ENCODE measurements around the gene DIS3L.
"Not testable (repeated sequence)": the region's sequence is repeated elsewhere in the genome, so short reads cannot be mapped to it uniquely, and the experiment has no call there.

DIS3L gene

DNA sequence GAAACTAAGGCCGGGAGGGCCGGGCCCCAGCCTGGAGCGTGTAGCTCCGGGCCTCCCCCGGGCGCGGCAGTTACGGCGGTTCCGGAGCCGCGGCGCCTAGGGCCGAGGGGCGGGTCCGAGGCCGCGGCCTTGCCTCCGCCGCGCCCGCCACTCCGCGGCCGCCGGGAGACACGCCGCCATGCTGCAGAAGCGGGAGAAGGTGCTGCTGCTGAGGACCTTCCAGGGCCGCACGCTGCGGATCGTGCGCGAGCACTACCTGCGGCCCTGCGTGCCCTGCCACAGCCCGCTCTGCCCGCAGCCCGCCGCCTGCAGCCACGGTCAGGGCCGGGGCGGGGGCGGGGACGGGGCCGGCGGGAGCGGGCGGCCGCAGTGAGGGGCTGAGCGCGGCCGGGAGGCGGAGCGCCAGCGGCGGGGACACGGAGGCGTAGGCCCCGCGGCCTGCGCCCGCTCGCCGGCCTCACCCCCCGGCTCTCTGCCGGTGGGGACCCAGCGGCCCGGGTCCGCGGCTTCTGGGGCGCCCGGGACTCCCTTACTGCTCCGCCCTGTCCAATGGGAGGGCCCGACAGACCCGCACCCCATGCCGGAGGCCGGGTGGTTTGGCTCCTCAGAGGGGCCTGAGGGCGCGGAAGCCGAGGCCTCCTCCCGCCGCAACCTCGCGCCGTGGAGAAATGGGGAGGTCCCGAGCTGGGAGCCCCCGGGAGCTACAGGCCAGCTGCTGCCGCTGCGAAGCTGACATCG, at the start of gene DIS3L:
Gene DIS3L, plus strand, starts transcription at position 150 of the 738 bp plus-strand sequence. Its CDS starts 29 bp downstream, at position 179.
- peak; percentile 67 for DNase-seq

DNA sequence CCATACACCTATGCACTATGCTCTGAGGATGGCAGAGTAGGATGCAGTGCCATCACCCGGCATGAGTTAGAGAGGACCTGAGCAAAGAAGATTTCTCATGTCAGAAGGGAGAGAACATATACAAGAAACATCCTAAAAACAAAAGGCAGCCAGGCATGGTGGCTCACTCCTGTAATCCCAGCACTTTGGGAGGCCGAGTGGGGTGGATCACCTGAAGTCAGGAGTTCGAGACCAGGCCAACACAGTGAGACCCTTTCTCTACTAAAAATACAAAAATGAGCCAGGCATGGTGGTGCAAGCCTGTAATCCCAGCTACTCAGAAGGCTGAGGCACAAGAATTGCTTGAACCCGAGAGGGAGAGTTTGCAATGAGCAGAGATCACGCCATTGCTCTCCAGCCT, 47.5 kb upstream of the DIS3L start:
- not testable (repeated sequence) for DNase-seq

DNA sequence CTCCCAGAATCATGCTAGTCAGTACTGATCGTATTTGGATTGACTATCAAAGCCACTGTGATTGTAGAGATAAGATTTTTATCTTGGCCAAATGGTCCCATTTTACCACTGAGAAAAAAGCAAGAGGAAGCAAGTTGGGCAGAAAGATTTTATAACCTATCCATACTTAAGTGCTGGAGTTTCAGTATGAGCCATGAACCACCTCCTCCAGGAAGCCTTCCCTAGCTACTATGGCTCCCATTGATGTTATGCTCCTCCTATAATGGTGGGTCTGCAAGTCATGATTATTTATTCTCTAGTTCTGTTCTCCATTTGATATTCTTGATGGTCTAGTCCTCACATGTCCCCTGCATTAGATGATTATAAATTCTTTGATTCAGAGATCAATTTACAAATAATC, 46.4 kb upstream of the DIS3L start:
- DNase-seq, result no peak

DNA sequence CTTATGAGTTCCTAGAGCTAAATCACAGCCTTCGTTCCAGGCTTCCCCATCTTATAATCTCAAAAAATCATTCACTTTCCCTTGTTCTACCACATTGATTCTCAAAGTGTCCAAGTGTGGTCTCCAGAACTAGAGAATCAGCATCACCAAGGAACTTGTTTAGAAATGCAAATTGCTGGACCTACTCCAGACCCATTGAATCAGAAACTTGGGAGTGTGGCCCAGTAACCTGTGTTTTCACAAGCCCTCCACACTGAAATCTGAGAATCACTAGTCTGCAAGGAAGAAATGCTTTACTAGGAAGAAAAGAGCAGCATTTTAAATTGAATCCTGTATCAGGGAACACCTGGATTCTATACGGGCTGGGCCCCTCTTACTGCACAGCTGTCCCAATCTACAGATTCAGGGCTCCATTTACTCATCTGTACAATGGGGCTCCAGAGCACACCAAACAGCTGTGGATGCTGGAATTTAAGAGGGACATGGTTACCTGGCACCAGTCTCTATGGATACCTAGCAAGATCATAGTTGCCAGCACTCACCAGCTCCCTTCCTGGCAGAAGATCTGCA, 43.7 kb upstream of the DIS3L start:
- no peak for DNase-seq

DNA sequence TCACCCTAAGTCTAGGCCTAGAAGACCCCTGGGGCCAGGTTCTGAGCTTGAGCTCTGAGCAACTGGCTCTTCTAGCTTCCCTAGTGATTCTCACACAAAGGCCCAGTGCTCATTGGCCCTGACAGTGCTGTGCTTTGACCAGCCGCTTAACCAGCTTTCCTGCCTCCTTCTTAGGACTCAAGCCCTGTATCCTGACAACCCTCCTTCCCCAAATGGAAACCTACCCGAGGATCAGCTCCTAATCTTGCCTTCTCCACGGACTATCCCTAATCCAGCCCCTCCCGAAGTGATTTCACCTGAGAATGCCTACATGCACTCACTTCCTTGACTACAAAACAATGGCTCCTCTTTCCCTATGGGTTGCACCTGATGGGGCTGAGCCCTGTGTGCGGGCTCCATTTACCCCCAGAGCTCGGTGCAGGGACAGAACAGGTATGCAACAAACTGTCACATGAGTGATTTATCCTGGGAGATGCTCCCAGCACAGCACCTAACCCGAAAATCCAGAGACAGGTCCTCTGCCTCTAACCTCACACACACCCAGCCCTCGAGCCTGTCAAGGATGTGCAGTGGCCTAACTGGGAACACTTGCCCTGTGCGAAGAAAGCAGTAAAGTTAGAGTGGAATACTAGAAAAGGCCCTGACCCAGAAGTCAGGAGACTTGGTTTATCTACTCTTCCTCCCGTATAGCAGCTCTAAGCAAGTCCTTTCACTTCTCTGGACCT, 42.1 kb upstream of the DIS3L start:
- DNase-seq, result no peak

DNA sequence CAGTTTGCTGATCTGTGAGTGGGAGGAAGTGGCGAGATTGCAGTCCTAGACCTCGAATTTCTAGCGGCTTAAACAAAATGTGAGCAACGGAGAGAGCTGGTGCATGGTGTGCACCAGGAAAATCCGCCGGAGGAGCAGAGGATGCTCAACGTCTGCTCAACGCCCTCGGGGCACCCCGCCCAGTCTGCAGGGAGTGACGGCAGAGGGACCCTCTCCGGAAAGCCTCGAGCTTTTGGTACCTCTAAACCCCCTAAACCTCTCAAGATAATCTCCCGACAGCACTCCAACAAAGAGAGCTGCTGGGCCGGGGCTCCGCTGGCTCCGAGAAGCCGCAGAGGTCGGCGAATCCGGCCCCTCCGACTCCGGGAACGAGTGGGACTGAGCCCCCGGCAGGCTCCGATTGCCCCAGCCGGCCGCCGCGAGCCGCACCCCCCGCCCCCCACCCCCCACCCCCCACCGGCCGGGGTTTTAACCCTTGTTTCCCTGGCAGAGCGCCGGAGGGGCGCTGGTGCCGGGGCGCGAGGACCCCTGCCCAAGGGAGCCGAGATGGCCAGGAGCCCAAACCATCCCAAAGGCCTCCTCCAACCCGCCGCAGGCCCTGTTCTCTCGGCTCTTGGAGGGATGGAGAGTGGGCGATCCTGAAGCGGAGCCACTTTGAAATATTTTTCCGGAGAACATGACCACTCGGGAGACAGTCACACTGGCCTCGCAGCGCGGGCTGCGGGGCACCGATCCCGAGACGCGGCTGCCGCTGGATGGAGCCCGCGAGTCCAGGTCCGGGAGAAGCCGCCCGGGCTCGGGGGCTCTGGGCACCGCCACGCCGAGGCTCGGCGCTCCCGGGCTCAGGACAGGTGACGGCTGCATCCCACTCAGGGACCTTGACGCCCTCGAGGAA, 41.3 kb upstream of the DIS3L start:
- DNase-seq, result peak; percentile 60

DNA sequence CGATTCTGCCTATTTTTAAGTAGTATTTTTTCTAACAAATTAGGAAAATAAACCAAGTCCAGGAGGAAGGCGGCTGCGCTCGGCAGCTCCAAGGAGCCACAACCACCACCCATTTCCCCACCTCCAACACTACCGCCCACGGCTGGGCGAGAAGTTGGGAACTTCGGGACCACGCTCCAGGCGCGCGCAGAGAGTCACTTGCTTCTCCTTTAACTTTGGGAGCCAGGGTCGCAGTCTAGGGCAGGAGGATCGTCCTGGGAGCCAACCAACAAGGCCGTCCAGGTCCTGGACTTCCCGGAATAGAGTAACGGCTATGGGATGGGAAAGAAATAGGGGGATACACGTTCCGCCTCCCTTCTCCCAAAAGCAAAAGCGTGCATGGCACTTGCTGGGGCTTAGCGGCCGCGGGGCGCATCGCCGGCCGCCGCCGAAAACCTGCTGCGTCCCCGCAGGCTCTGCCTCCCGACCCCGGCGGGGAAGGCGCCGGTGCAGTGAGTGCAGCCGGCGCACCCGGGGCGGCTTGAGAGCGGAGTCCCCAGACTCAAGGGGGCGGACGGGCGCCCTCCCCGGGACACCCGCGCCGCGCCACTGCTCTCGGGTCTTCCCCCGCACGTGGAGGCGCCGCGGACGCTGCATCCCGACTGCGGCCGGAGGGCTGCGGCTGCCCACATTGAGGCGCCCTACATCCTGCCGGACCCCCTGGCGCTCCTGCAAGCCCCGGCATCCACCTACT, 40.5 kb upstream of the DIS3L start:
- peak; percentile 32 for DNase-seq

DNA sequence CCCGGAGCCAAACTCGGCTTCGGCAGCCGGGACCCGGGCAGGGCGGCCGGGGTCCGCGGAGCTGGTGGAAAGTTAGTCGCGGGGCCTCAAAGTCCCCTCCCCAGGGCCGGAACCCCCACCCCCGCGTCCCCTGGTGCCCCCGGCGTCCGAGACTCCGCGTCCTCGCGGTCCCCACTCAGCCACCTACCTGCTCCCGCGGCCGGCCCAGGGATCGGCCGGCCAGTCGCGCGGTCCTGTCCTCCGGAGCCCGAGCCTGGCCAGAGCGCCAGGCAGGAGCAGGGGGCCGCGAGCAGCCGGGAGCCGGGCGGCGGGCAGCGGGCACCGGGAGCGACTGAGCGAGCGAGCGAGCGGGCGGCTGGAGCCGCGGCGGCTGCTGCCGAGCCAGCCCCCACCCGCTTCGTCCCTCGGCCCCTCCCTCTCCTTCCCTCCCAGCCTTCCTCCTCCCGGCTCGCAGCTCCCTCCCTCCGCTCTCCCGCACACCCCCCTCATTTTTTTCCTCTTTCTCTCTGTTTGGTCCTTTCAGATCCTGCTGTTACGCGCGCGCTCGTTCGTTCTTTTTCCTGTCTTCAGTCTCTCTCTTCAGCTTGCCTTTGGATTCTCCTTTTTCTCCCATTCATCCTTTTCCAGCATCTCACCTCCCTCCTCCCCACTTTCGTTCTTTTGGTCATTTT, 39.8 kb upstream of the DIS3L start, which contains the start of gene MEGF11:
Gene MEGF11, minus strand, starts transcription at position 333 of the 671 bp plus-strand sequence. CDS start 125,347 bp downstream, outside the sequence.
- no peak for DNase-seq

DNA sequence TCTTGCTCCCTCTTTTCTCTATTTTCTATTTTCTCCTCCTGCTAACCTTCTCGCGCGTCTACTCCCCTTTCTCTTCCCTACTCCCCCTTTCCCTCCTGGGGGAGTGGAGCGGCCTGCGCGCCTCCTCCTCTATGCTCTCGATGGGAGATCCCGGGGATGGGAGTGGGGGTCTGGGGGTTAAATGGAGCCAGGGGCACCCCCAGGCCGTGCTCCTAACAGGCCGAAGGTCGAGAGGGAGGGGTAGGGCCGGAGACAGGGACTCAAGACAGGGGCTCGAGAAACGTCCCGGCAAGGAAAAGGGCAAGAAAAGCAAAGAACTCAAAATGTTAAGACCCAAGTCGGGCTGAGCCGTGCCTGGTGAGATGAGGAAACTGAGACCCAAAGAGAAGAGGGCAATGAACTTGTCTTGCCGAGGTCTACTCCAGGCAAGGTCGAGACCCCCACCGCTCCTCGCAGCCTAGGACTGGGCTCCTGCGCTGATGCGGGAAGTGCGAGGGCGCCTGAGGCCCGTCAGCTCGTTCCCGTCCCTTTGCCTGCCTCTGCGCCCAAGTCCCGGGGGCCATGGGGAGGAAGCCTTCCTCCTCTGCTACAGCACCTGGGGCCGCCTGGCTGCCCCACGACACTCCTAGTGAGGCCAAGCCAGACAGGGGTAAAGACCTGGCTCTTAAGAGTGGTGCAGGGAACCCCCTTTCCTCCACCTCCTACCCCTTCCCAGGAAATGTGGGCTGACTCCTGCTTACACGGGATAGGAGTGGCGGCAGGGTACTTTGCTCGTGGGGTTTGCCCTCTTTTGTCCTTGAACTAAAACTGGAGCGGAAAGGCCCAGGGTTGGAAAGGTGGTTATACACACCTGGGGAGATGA, 39.0 kb upstream of the DIS3L start:
- no peak for DNase-seq

DNA sequence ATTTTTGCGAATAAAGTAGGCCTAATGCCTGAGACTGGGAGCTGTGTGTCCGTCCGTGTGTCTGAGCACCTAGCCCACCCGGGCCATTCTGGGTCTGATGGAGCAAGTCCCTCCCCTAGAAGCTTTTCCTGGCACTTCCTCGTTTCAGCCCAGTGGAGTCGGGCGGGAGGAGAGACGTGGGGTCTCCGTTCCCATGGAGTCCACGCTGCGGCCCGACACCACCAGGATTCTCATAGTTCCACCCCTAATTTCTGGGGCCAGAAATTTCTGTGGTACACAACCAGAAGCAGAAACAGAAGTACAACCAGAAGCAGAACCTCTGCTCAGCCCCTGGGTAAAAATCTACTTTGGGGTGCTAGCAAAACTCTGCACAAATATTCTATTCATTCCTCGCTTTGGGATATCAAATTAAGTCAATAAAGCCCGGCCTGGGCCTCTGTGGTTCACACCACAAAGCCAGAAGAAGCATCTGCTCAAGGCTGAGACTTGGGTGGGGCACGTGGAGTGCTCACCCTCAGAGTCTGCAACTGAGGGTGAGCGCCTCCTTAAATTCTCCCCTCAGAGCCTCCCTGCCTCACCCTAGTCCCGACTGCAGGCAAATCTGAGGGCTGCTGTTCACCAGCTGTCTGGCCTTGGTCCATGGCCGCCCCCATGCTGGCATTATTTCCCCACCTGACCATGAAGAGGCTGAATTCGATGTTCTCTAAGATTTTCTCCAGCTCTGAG, 38.3 kb upstream of the DIS3L start:
- DNase-seq, result no peak

DNA sequence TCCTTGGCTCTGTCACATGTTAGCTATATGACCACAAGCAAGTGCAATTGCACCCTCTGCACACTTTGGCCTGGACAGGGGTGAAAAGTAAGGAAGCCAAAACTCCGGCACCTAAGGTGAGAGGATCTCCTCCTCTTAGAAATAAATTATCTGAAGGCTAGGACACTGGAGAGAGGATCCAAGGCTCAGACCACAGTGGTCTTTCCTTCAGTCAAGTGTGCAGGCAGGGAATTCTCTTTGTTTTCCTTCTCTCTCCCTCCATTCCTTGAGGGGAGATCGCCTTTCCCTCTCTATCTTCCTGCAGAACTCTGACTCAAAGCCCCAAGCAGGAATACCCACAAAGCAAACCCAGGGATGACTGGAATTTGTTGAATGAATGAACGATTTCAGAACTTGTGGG, 36.7 kb upstream of the DIS3L start:
- no peak for DNase-seq

DNA sequence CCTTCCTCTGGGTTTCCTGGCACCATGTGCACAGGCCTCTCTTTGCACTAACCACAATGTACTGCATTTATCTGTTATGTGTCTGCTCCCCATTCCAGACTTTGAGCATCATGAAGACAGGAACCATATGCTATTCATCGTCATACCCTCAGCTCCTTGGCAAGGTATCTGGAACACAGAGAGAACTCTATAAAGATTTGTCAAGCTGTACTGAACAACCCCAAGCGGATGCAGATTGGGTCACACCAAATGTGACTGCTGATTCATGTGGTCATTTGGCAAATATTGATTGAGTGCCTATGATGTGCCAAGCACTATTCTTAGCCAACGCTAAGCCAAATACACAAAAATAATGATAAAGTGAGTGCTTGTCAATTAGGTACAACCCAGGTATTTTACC, 32.3 kb upstream of the DIS3L start:
- DNase-seq, result no peak

DNA sequence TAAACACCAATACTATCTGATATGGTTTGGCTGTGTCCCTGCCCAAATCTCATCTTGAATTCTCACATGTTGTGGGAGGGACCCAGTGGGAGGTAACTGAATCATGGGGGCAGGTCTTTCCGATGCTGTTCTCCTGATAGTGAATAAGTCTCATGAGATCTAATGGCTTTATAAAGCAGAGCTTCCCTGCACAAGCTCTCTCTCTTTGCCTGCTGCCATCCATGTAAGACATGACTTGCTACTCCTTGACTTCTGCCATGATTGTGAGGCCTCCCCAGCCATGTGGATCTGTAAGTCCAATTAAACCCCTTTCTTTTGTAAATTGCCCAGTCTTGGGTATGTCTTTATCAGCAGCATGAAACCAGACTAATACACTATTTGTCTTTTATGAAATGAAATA, 30.5 kb upstream of the DIS3L start:
- DNase-seq, result not testable (repeated sequence)

DNA sequence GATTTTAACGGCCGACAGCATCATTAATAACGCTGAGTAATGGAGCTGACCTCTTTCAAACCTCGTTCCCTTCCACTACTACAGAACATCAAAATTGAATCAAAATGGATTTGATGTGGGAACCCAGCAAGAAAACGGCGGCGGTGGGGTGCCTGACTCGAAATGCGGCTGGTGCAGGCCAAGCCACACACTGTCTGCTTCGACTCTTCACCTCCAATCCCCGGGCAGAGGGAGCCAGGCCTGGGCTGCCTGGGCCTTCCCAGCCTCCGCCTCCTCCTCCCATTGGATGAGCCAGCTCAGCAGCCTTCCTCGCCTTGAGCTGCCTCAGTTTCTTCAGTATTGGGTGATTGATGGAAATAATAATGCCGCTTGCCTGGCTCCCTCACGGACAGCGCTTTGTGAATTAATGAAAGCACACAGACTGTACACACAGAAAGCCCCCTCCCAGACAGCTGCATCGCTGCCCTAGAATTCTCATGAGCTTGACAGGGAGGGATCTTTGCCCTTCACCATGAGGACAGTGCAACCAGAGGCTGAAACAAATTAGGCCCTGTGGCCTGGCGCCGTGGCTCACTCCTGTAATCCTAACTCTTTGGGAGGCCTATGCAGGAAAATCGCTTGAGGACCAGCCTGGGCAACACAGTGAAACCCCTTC, 28.4 kb upstream of the DIS3L start:
- DNase-seq, result no peak

DNA sequence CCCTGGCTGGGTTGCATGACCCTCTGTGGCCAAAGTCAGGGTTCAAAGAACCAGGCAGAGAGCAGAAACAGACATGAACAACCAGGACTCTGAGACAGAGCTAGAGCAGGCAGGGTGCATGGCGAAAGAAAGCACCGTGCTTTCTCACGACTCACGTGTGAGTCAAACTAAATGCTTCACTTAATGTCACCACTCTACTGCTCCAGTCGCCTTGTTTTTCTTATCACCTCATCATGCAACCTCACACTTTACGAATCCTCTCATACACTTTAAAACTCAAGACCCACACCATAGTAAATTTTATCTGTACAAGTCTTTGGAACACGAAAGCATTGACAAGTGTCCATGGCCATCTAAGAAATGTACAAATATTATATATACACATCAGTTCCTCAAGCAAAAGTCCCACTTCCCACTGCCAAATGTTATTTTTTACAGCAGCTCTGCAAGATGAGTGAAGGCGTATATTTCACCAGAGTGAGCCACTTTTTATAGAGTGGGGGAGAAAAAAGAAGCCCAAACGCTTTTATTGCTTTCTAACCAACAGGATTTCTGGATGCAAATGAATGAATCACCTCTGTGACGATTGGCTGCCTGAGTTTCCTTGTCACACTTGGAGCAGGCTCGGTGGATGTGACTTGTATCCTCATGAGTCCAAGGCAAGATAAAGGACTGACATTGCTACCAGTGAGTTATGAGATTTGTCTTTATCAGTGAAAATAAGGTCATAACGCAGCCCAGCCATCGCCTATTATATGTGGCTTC, 23.9 kb upstream of the DIS3L start:
- DNase-seq, result no peak

DNA sequence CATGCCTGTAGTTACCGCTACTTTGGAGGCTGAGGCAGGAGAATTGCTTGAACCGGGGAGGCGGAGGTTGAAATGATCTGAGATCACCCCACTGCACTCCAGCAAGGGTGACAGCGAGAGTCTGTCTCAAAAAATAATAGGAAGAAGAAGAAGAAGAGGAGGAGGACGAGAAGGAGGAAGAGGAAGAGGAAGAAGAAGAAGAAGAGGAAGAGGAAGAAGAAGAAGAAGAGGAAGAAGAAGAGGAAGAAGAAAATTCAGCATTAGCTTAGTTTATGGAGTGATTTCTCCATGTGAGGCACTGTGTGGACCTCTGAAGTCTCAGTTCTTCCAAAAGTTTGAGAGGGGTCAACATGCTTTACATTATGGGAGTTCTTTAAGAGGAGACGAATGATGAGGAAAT, 22.4 kb upstream of the DIS3L start:
- DNase-seq, result no peak

DNA sequence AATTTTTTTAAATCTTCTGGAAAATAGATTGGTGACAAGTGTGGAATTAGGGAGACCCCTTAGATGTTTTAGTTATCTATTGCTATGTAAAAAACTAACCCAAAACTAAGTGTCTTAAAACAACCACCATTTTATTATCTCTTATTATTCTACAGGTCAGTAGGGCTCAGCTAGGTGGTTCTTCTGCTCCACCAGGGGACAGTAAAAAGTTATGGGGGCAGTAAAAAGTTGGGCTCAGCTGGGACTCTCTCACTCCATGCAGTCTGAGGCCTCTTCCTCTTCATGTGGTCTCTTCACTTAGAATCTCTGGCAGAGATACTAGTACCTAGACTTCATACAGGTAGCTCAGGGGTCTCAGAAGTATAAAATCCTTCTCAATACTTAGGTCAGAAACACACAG, 18.0 kb upstream of the DIS3L start:
- no peak for DNase-seq

DNA sequence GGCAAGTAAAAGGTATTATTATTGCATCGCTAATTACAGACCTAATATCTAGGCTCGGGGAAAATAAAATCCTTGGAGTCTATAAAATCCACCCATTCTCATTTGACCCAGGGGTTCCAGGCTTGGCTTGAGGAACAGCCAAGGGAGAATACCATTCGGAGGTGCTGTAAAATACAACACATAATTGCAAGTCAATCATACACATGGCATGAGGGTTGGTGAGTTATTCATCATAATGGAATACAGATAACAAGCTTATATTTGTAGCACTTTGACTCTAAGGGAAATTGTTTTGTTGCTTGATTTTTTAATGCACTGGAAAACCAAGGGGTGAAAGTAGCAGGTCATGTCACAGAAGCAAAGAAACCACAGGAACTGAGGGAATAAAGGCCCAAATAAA, 16.8 kb upstream of the DIS3L start:
- no peak for DNase-seq

DNA sequence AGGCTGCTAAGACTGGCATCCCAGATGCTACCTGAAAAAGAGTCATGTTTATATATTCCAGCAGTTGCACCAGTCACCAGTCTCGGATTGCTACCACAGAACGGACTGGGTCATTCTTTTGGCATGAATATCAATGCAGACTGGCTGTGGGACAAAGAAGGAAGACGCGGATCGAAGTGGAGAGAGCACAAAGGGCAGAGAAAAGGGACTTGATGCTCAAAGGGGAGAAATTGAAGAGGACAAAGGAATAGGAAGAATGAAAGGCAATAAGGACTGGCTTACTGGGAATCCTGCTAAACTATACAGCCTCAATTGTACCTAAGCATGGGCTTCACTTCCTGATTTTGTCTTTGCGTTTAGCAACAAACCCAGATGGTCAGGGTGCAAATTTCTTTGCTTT, 15.3 kb upstream of the DIS3L start:
- DNase-seq, result no peak

Data from stimulated activated CD4-positive, alpha-beta T cell treated with anti-CD3 and anti-CD28 coated beads, Interleukin-4, amount 100 ng/mL, for 1 hour (primary cell).